Right ventricle myocardium inferior (tissue), 1 donor: ENCODE results near the gene CASP1. TPM values are rescaled to one million over a fixed set of nuclear protein-coding genes. Genes with fewer than 3 reads are reported as not detected.
"Not testable (repeated sequence)": the region's sequence is repeated elsewhere in the genome, so short reads cannot be mapped to it uniquely, and the experiment has no call there.

Experiments used
- ATAC-seq: fragments of 200-7000 bp; cut with Tn5 transposase; one replicate; pipeline ENCODE4 v1.9.1; 2020; ENCODE audit warnings: mild to moderate bottlenecking, moderate library complexity
- DNase-seq: peaks from one replicate; pipeline ENCODE4 v3.0.0; 2021; ENCODE audit errors: missing footprints
- intact Hi-C: fragments of 100-400 bp; cut with DNase I; formaldehyde crosslinking; loops from one replicate; pipeline ENCODE4 v1.11.0; 2022
- total RNA-seq: library from RNA; stranded (reverse); fragmentation: NEBNext Ultra II Directional; extraction: Animal tissue kit (Norgen Biotek cat#: 25700); gene quantifications from one replicate; pipeline ENCODE4 v1.2.1, GENCODE V29; 2021
- donor health status: DM: no; HTN: yes; CAD: no; lungs with severe emphysema.

CASP1 gene
- total RNA-seq, 1 donor from 2014 or later, result 11.9 TPM

DNA sequence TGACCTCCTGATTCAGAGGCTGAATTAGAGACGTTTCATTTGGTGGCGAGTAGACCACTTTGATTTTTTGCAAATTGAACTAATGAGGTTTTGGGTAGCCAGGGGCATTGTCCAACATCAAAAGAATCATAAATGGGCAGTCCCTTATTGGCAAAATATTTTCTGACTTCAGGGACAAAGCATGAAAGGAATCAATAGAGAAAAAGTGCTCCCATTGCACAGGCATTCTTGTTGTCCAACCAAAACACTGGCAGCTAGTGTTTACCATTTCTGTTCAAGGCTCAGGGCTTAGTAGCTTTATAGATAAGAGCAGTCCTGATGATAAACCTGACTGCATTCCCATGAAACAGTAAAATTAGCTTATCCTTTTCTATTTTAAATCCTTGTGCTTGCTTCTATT lies 16.6 kb upstream of the CASP1 start:
- DNase-seq (no peak), ATAC-seq (no peak)
- intact Hi-C loops, result no loop called here

DNA sequence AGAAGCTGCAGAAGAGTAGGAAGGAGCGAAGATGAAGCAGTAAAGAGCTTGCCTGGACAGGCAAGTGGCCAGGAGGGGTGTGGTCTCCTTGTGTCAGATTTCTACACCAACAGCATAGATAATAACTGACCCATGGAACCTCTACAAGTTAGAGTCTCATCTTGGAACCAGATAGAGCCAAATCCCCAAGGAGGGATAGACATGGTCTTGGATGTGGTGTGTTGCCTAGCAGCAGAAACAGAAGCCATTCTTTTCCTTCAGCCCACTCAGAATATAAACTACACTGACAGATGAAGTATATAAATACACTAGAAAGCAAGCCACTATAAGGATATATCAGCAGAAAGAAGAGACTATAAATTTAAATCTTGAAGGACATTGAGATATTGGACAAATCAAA lies 14.5 kb upstream of the CASP1 start:
- ATAC-seq (no peak), DNase-seq (no peak)
- intact Hi-C loops, result no loop called here

DNA sequence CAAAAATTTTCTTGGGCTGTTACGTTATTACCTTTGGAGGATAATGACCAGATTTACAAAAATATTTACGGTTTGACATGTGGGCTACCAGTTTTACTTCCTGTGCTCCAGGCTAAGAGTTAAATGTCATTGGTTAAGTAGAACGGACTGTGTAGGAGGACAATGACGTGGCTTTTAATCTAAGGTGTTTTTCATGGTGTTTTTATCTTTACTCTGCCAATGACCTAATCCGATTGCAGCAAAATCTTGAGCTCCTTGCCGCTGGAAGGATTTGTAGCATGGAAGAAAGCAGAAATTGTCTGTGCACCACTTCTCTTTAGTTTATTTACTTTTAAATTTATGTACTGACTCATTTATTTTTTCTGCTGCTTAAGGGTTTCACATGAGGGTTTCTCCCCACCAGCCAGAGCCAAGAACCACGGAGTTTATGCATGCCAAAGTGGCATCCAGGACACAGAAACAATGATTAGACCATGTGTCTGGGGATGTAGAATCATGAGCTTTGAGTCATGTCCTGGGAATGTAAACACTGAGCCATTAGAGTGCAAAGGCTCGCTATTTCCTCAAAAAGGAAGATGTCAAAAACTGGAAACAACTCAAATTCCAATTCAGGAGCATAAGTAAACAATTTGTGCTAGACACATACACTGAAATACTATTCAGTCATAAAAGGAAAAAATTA lies 12.1 kb upstream of the CASP1 start:
- DNase-seq, result no peak
- intact Hi-C loops, result no loop called here
- peak; percentile 34 for ATAC-seq

DNA sequence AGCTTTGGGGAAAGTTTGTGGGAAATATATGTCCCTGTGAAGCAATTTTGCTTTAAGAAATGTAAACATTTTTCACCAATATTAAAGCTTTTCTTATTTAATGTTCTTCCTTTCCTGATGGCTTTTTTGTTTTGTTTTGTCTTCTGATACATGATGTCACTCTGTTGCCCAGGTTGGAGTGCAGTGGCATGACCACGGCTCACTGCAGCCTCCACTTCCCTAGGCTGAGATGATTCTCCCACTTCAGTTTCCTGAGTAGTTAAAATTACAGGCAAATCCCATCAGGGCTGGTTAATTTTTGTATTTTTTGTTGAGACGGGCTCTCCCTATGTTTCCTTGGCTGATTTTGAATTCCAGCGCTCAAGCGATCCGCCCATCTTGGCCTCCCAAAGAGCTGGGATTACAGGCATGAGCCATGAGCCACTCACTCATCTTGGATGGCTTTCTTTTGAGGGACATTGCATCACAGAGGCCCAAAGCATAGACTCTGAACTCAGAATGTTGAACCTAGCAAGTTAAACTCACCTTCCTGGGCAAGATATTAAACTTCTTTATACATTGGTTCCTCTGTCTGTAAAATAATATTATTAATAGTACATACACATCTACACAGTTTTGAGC lies 10.8 kb upstream of the CASP1 start:
- intact Hi-C loops, result no loop called here

DNA sequence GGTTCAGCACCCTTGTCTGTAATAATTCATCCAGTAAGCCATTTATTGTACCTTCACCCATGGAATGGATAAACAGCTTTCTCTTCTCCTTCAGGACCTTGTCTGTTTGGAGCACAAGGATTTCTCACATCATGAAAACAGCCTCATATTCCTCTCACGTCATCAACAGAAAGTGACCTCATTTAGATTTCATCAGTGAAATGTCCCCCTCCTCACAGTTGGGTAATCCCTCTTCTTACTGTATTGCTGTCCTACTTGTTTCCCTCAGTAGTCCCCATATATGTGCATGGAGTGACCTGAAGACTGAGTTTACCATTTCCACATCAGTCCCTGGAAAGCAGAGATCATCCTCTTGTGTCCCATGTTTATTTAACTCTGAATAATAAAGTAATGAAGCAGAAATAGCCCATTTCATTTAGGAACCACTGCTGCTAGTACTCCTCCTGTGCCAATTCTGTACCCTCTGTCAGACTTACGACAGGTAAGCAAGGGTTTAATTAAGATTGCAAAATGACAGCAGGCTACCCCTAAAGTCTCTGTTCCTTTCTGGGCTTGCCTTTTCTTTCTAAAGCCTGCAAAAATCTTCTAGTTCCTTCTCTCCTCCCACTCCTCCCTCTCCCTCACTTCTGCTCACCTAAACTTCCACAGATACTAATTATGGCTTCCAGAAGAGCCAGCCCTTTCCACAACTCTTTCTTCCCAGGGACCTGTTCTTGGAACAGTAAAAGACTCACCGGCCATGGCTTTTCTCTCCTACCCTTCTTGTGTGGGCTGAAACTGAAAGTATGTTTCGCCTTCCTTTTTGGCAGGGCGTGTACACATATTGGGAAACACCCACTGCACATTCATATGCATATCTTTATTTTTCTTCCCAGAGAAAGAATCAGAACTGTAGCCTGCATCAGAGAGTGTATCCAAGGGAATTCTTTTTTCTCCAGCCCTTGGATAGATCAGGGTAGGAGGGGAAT lies 9.9 kb upstream of the CASP1 start, which contains the start of gene CARD16:
Gene CARD16 (minus strand): TSS at position 779 of the 968 bp plus-strand sequence. CDS start 38 bp downstream, at position 741.
- intact Hi-C loops, DNase-seq: not testable (repeated sequence)
- peak; percentile 78 for ATAC-seq

More for the DNA sequence above, 10.8 kb upstream of the CASP1 start:
- no peak for DNase-seq
- ATAC-seq, result no peak

DNA sequence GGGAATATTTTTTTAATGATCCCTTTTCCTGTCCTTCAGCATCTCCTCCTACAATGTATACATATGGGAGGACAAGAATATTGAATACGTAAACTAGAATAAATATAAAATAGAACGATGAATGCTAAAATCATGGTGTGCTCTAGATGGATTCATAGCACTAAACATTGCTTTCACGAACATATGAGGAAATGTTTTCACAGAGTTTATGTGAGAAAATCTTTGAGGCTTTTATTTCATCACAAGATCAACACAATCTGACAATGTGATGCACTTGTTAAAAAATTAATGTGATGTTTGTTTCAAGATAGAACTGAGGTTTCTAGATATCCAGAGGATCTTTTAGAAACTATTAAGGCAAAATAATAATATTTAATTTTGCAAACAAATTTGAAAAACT lies 7.2 kb upstream of the CASP1 start:
- ATAC-seq (no peak), DNase-seq (no peak)
- intact Hi-C loops, result no loop called here

DNA sequence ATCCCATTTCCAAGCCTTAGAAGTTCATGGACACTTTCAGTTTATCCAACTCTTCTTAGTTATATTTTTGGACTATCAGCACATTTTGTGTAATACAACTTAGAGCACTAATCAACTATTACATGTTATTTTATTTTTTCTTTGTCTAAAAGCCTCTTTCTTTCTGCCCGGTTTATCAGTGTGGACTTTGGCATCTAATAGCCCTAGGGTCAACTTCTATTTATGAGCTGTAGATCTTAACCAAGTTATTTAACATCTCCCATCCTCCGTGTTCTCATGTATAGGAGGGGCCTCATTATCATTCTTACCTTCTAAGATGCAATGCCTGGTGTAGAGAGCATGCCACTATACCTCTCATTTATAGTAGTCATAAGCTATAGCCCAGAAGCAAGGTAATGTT lies 5.8 kb upstream of the CASP1 start:
- no peak for DNase-seq
- intact Hi-C loops, result no loop called here
- no peak for ATAC-seq

DNA sequence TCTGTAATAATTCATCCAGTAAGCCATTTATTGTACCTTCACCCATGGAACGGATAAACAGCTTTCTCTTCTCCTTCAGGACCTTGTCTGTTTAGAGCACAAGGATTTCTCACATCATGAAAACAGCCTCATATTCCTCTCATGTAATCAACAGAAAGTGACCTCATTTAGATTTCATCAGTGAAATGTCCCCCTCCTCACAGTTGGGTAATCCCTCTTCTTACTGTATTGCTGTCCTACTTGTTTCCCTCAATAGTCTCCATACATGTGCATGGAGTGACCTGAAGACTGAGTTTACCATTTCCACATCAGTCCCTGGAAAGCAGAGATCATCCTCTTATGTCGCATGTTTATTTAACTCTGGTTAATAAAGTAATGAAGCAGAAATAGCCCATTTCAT lies 556 bp downstream of the CASP1 start:
- ATAC-seq, intact Hi-C loops, DNase-seq: not testable (repeated sequence)

DNA sequence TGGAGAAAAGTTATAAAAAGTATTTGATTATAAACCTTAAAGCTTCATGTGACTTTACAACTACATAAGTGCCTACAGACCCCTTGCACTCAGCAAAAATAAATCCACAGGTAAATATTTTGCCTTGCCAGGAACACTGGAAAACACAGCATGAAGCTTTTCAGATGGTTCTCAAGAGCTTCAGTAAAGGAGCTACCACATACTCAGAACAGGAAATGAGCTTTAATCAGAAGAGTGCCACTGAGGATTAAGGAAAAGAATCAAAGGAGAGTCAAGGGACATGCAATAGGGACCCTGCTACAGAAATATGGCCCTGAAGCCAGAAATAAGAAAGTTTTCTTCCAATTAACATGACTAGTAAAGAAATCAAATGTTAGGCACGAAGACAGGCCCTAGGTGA lies 1.2 kb downstream of the CASP1 start:
- DNase-seq, result no peak
- intact Hi-C loops, result no loop called here
- ATAC-seq, result no peak

DNA sequence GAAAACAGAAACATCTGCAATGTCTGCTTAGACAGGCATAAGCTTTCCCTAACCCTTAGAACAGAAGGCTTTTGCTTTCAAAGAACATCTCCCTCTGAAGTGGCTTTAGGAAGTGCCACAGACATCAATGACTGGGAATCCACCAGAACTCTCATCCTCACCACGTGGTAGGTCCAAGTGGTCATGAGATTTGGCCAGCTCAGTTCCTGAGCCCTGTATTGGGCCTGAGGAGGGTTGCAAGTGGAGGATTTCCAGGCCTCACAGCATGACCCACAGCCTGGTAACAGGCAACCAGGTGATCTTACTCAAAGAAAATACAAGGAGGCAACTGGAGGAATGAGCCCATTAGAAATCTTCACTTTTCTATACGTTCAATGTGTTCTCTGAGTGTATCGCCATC lies 1.6 kb downstream of the CASP1 start:
- no peak for ATAC-seq
- intact Hi-C loops, result no loop called here
- no peak for DNase-seq

DNA sequence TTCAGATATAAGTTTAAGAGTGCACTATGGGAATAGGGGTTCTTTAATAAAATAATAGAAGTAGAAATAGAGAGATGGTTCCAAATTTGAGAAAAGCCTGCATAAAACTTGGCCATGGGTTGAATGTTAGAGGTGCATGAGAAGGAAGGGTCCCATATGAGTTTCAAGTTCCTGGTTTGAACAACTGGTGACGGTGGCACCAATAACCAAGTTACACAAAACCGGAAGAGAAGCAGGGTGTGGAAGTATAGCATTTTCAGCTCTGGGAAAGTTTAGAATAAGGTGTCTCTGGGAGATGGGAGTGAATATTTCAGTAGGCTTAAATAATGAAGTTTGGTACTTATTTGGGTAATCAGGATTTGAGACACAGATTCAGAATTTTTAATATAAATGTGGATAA lies 2.4 kb downstream of the CASP1 start:
- ATAC-seq (no peak), DNase-seq (no peak)
- intact Hi-C loops, result no loop called here

DNA sequence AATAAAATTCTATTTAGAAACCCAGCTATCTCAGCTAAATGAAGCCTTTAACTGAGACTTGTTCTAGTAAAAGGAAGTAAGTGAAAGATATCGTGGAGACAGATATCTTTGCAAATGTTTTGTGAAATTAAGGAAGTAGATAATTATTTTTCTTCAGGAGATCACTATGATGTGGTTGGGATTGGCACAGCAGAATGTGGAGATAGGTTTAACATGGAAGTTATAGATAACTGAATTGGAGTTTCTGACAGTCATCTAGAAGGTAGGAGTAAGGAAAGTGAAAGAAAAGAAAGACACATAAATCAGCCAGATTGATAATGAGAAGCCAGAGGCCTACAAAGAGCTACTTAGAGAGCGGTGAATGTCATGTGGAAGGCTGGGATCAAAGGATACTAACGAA lies 7.3 kb downstream of the CASP1 start:
- intact Hi-C loops, result no loop called here
- no peak for ATAC-seq
- DNase-seq, result no peak

DNA sequence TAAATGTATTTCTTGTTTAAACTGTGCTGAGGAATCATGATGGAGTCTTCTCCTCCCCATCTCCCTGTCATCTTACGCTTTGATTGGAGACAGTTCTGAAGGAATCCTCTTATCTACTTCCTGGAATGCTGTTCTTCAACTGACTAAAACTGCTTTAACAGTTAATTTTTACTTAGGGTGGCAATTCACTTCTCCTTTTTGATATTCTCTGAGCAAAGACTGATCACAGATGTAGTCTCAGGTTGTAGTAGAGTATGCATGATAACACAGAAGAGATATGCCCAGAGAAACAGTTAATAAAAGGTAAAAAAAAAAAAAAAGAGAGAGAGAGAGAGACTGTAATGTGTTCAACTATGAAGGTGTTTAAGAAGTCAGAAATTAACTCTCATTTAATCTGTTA lies 10.6 kb downstream of the CASP1 start:
- no peak for DNase-seq
- intact Hi-C loops, result no loop called here
- no peak for ATAC-seq

DNA sequence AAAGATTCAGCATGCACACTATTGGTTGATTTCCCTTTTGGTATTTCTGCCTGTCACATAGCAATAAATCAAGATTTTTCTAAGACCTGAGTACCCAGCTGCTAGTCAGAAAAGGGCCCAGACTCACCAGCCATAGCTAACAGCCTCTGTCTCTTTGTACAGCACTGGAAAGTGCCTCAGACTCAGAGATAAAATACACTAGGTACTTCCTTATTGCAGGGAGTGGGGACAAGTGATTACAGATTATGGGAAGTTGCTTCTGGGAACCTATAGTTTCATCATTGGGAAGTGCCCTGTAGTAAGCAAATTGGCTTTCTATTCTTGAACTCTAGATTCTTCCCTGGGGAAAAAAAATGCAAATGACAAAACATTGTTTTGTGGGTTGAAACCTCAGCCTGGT lies 11.9 kb downstream of the CASP1 start, which contains the start of gene CASP5:
Gene CASP5 (minus strand): TSS at position 166 of the 400 bp plus-strand sequence. CDS start 32 bp downstream, at position 134.
- ATAC-seq (no peak), DNase-seq (no peak)
- intact Hi-C loops, result no loop called here

DNA sequence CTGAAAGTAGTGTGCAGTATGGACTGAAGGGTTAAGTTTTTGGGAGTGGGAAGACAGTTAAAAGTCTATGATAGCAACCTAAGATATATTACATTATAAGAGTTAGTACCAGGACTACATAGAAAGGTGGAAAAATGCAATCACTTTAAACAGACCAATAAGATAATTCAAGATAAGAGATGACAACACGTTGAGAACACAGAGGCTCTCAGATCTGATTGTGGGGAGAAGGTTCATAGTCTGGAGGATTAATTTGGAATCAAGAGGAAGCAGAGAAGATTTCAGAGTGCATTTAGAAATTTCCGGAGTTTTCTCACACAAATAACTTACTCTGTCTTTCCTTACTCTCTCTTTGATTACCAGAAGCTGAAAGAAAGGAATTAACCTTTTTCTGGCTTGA lies 12.4 kb downstream of the CASP1 start:
- DNase-seq (no peak), ATAC-seq (no peak)
- intact Hi-C loops, result no loop called here

DNA sequence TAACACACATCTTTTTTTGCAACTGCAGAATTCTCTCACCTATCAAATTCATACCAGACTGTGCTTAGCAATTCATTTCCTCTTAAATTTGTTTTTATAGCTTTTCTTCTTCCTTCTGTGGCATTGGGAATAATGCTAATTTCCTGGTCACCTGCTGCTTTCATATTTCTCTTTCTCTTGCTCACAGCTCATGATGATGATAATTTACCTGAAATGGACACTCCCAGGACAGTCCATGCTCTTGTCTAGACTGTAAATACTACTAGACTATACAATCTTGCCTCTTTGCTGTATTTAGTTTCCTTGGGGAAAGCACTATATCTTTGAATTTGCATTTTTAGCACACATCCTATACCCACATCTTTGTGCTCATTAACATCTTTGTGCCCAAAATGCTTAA lies 27.5 kb downstream of the CASP1 start:
- ATAC-seq (no peak), DNase-seq (no peak)
- intact Hi-C loops, result no loop called here

DNA sequence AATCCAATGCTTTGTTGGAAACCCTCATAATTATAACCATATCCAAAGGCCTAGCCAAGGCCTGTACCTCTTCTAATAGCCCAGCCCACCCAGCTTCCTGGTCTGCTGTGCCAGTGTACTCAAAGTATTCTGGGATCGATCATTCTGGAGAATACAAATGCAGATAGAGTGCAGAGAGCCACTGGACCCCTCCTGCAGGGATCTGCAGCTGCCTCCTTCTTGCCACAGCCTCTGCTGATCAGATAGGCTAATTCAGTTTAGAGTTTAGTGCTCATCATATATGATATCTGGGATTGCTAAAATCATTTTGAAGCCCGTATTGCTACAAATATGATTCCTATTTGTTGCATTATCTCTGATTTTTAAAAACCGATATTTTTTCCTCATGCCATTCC lies 29.5 kb downstream of the CASP1 start:
- intact Hi-C loops, result no loop called here
- DNase-seq (no peak), ATAC-seq (no peak)

DNA sequence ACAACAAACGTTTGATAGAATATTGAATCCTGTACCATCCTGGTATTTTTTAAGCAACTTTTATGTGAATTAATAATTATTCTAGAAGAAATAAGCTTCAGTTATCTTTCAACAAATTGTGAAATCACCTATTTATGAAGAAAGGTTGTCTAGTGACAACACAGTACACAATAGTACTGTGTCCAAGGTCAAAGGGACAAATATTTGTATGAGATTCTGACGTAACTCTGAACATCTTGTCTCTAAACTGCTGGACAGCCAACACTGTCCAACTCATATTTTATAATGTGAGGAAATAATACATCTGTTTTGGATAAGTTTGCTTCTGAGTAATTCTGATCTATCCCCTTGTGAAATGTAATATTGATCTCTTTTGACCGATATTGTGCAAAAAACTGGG lies 30.9 kb downstream of the CASP1 start:
- intact Hi-C loops, result no loop called here
- ATAC-seq, result no peak
- DNase-seq, result no peak

DNA sequence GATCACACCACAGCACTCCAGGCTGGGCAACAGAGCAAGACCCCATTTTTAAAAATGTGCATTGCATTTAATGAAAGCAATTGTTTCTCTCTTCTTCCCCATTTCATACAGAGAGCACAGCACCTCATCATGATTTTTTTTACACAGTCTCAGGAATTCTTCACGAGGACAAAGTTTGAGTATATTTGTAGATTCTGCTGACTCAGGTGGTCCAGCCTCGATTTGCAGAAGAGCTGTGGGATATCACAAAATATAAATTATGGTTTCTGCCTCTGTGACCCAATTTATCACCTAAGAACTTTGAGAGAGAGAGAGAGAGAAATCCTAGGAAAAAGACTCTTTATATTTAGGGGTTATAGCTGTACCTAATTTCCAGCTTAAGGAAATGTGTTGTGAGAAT lies 31.8 kb downstream of the CASP1 start:
- intact Hi-C loops, result no loop called here
- ATAC-seq (no peak), DNase-seq (no peak)

DNA sequence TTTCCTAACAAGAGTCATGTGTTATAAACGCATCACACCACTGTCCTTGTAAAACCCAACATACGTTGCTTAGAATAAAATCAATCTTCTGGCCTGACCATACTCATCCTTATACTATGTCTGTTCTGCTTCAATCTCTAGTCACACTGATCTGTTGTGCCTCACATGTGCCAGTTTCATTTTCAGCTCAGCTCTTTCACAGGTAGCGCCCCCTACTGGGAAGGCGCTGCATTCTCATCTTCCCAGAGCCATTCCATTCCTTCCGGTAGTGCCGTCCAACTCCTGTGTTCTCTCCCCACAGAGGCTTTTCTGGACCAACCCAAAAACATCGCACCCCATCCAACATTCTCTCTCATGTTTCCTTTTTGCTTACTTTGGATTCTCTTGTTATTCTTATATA lies 34.1 kb downstream of the CASP1 start:
- DNase-seq, result no peak
- intact Hi-C loops, result no loop called here
- no peak for ATAC-seq
